IMR-90 (cell line): ENCODE measurements around the gene CXCL17. TPM values are rescaled to one million over a fixed set of nuclear protein-coding genes. Genes with fewer than 3 reads are reported as not detected.

Experiments
- ATAC-seq: fragments of 200-7000 bp; cut with Tn5 transposase; 2 replicates; pipeline ENCODE4 v1.9.1; 2020; ENCODE audit warnings: low read depth, mild to moderate bottlenecking, moderate library complexity
- BruUV-seq: library from RNA; stranded (reverse); fragments of 400-500 nt; replicated peaks from 2 replicates; lab custom pipeline; 2021; lab: Mats Ljungman, UMichigan
- CTCF ChIA-PET: fragments of 300-600 bp; formaldehyde crosslinking; extraction: SDS; loops from one replicate; lab custom pipeline; 2021; ENCODE audit warnings: antibody characterized with exemption; lab: Yijun Ruan, JAX
- POLR2A ChIA-PET: fragments of 300-600 bp; sonication (Branson Sonifier 250); formaldehyde crosslinking; loops from one replicate; lab custom pipeline; 2022; ENCODE audit warnings: antibody characterized with exemption; ENCODE audit not compliant: unreplicated experiment; lab: Charles Lee
- DNase-seq: peaks from one replicate; pipeline ENCODE4 v3.0.0; 2013
- H2AFZ ChIP-seq: replicated peaks from 2 replicates; pipeline ENCODE3; 2013; ENCODE audit warnings: low read length, mild to moderate bottlenecking; ENCODE audit not compliant: poor library complexity
- H2AK5ac ChIP-seq: 2 replicates; pipeline ENCODE4 v1.6.1; 2013; ENCODE audit warnings: low read depth, low read length, inconsistent platforms
- H2AK9ac ChIP-seq: replicated peaks from 2 replicates; pipeline ENCODE3; 2013; ENCODE audit warnings: mild to moderate bottlenecking, low read depth, low read length, moderate library complexity; ENCODE audit not compliant: poor library complexity
- H2BK120ac ChIP-seq: 2 replicates; pipeline ENCODE4 v1.6.1; 2013; ENCODE audit warnings: low read depth, low read length, inconsistent platforms
- H2BK15ac ChIP-seq: 3 replicates; pipeline ENCODE4 v1.6.1; 2013; ENCODE audit warnings: low read depth, low read length, inconsistent platforms
- H2BK20ac ChIP-seq: 2 replicates; pipeline ENCODE4 v1.6.1; 2013; ENCODE audit warnings: low read depth, mild to moderate bottlenecking, inconsistent platforms, low read length, moderate library complexity
- H2BK5ac ChIP-seq: 2 replicates; pipeline ENCODE4 v1.6.1; 2013; ENCODE audit warnings: mild to moderate bottlenecking, low read depth, low read length, inconsistent platforms; ENCODE audit not compliant: poor library complexity, severe bottlenecking
- H3K14ac ChIP-seq: replicated peaks from 2 replicates; pipeline ENCODE4 v1.6.1; 2013; ENCODE audit warnings: low read depth, low read length, inconsistent platforms
- H3K18ac ChIP-seq: 2 replicates; pipeline ENCODE4 v1.6.1; 2013; ENCODE audit warnings: low read depth, low read length, control low read depth
- H3K23ac ChIP-seq: 2 replicates; pipeline ENCODE4 v1.6.1; 2013; ENCODE audit warnings: low read depth, low read length, inconsistent platforms
- H3K27ac ChIP-seq: 2 replicates; pipeline ENCODE4 v1.5.1; 2013; ENCODE audit warnings: mild to moderate bottlenecking, control low read depth, low read length; ENCODE audit not compliant: insufficient read depth
- H3K27me3 ChIP-seq: 2 replicates; pipeline ENCODE4 v1.6.1; 2013; ENCODE audit warnings: low read length; ENCODE audit not compliant: control insufficient read depth, insufficient read depth
- H3K36me3 ChIP-seq: 2 replicates; pipeline ENCODE4 v1.6.1; 2013; ENCODE audit warnings: low read length, mixed read lengths; ENCODE audit not compliant: control insufficient read depth, insufficient read depth
- H3K4ac ChIP-seq: 2 replicates; pipeline ENCODE4 v1.6.1; 2013; ENCODE audit warnings: low read depth, low read length, inconsistent platforms
- H3K4me1 ChIP-seq: 2 replicates; pipeline ENCODE4 v1.6.1; 2013; ENCODE audit warnings: low read length, mixed read lengths; ENCODE audit not compliant: control insufficient read depth, insufficient read depth
- H3K4me2 ChIP-seq: 2 replicates; pipeline ENCODE4 v1.6.1; 2013; ENCODE audit warnings: low read depth, mild to moderate bottlenecking, control low read depth, low read length, moderate library complexity
- H3K4me3 ChIP-seq: 2 replicates; pipeline ENCODE4 v1.5.1; 2013; ENCODE audit warnings: low read depth, mild to moderate bottlenecking, control low read depth, low read length, moderate library complexity; ENCODE audit not compliant: insufficient read depth
- H3K56ac ChIP-seq: 2 replicates; pipeline ENCODE4 v1.6.1; 2013; ENCODE audit warnings: low read length, inconsistent platforms; ENCODE audit not compliant: insufficient read depth; ENCODE audit errors: extremely low read depth
- H3K79me1 ChIP-seq, 2 experiments: 2 replicates each; pipeline ENCODE4 v1.6.1; 2013; ENCODE audit warnings: low read length in 2 of 2, inconsistent platforms in 1 of 2, low read depth in 1 of 2
- H3K9ac ChIP-seq: 2 replicates; pipeline ENCODE4 v1.6.1; 2013; ENCODE audit warnings: low read depth, low read length, control low read depth
- H3K9me1 ChIP-seq: 2 replicates; pipeline ENCODE4 v1.6.1; 2013; ENCODE audit warnings: low read length, inconsistent platforms; ENCODE audit not compliant: insufficient read depth
- H3K9me3 ChIP-seq: 2 replicates; pipeline ENCODE4 v1.6.1; 2013; ENCODE audit warnings: low read length; ENCODE audit not compliant: control insufficient read depth, insufficient read depth
- H4K20me1 ChIP-seq: 2 replicates; pipeline ENCODE4 v1.6.1; 2013; ENCODE audit warnings: low read length, inconsistent platforms; ENCODE audit not compliant: insufficient read depth
- H4K5ac ChIP-seq: 2 replicates; pipeline ENCODE4 v1.6.1; 2013; ENCODE audit warnings: mild to moderate bottlenecking, low read depth, low read length, control low read depth
- H4K8ac ChIP-seq, 2 experiments: 2 replicates each; pipeline ENCODE4 v1.6.1; 2013; ENCODE audit warnings: low read depth in 2 of 2, low read length in 2 of 2, control low read depth in 1 of 2, inconsistent platforms in 1 of 2
- H4K91ac ChIP-seq: 2 replicates; pipeline ENCODE4 v1.6.1; 2013; ENCODE audit warnings: low read depth, low read length, inconsistent platforms; ENCODE audit not compliant: insufficient read depth
- BHLHE40 ChIP-seq: fragments of 150-350 bp; IDR thresholded peaks from 2 replicates; pipeline ENCODE4 v1.6.1; 2016; ENCODE audit warnings: mild to moderate bottlenecking, low read depth, low read length
- CEBPB ChIP-seq: IDR thresholded peaks from 2 replicates; pipeline ENCODE4 v1.6.1; 2012; ENCODE audit warnings: low read depth, low read length, improper control_type of control experiment
- CHD1 ChIP-seq: IDR thresholded peaks from 2 replicates; pipeline ENCODE4 v1.6.1; 2012; ENCODE audit warnings: low read depth, low read length, improper control_type of control experiment
- CTCF ChIP-seq: conservative IDR thresholded peaks from 2 replicates; pipeline ENCODE4 v1.5.1; 2012; ENCODE audit warnings: mild to moderate bottlenecking, low read depth, low read length, improper control_type of control experiment
- ELK1 ChIP-seq: fragments of 150-350 bp; IDR thresholded peaks from 2 replicates; pipeline ENCODE4 v1.6.1; 2016; ENCODE audit warnings: low read depth, mild to moderate bottlenecking, low read length, moderate library complexity, borderline replicate concordance
- FOS ChIP-seq: fragments of 150-350 bp; IDR thresholded peaks from 2 replicates; pipeline ENCODE4 v1.6.1; 2016; ENCODE audit warnings: low read depth, low read length
- MAFK ChIP-seq: IDR thresholded peaks from 2 replicates; pipeline ENCODE4 v1.6.1; 2012; ENCODE audit warnings: low read depth, low read length, improper control_type of control experiment
- MAZ ChIP-seq: IDR thresholded peaks from 2 replicates; pipeline ENCODE4 v1.6.1; 2012; ENCODE audit warnings: low read depth, mild to moderate bottlenecking, low read length, improper control_type of control experiment, moderate library complexity, borderline replicate concordance
- MXI1 ChIP-seq: IDR thresholded peaks from 2 replicates; pipeline ENCODE4 v1.6.1; 2012; ENCODE audit warnings: low read depth, mild to moderate bottlenecking, low read length, moderate library complexity, borderline replicate concordance
- NFE2L2 ChIP-seq: fragments of 150-350 bp; IDR thresholded peaks from 2 replicates; pipeline ENCODE4 v1.6.1; 2016; ENCODE audit warnings: low read depth, mild to moderate bottlenecking, low read length
- POLR2A ChIP-seq: IDR thresholded peaks from 2 replicates; pipeline ENCODE4 v1.6.1; 2012; ENCODE audit warnings: mild to moderate bottlenecking, low read depth, low read length
- RAD21 ChIP-seq: IDR thresholded peaks from 2 replicates; pipeline ENCODE4 v1.6.1; 2012; ENCODE audit warnings: low read length, improper control_type of control experiment
- RCOR1 ChIP-seq: IDR thresholded peaks from 2 replicates; pipeline ENCODE4 v1.6.1; 2012; ENCODE audit warnings: mild to moderate bottlenecking, low read length, improper control_type of control experiment; ENCODE audit not compliant: insufficient replicate concordance
- RFX5 ChIP-seq: IDR thresholded peaks from 2 replicates; pipeline ENCODE4 v1.8.0; 2012; ENCODE audit warnings: low read depth, mild to moderate bottlenecking, low read length, moderate library complexity
- SMC3 ChIP-seq: fragments of 150-350 bp; IDR thresholded peaks from 2 replicates; pipeline ENCODE4 v1.6.1; 2016; ENCODE audit warnings: low read depth, mild to moderate bottlenecking, antibody characterized with exemption, low read length, moderate library complexity
- USF2 ChIP-seq: fragments of 150-350 bp; IDR thresholded peaks from 2 replicates; pipeline ENCODE4 v1.6.1; 2017; ENCODE audit warnings: mild to moderate bottlenecking, antibody characterized with exemption, low read length, low read depth
- WGBS, 2 experiments: methylation state at CpG; one replicate each; pipeline versions ENCODE4 v1.1.5 to v1.1.7; 2013; ENCODE audit warnings: missing lambda C conversion rate in 2 of 2; ENCODE audit not compliant: insufficient read length in 1 of 2; ENCODE audit errors: extremely low coverage in 2 of 2; 5-methylcytosine and 5-hydroxymethylcytosine counted together
- dilution Hi-C: fragments of 300-500 bp; cut with HindIII; formaldehyde crosslinking; loops from one replicate; pipeline ENCODE4 v1.14.3; 2018; ENCODE audit warnings: low sequenced_read_pairs; ENCODE audit not compliant: unreplicated experiment
- in situ Hi-C: fragments of 300-500 bp; cut with MboI; formaldehyde crosslinking; loops from 3 replicates; pipeline ENCODE4 v1.14.3; 2019; ENCODE audit warnings: low sequenced_read_pairs, inconsistent platforms, mixed read lengths
- intact Hi-C: fragments of 100-400 bp; cut with micrococcal nuclease; formaldehyde crosslinking; loops from 2 replicates; pipeline ENCODE4 v1.10.0; 2022
- polyA plus RNA-seq, 3 experiments: library from polyadenylated mRNA; depleted of rRNA; stranded (reverse); fragments of >200 nt; gene quantifications; 2 replicates each; pipeline ENCODE4 v1.2.3, GENCODE V29; 2012; ENCODE audit warnings: low replicate concordance in 1 of 3
- total RNA-seq: library from RNA; depleted of rRNA; stranded (reverse); fragments of >200 nt; gene quantifications from 2 replicates; pipeline ENCODE4 v1.2.3, GENCODE V29; 2012

Gene CXCL17
- total and polyA plus RNA-seq, 2 of the 4 experiments (the other 2 are of a cell fraction): not detected

GRCh38 chr19:42412661-42413076, 30.1 kb downstream of the CXCL17 start:
- no peak overlapping the region for H2BK15ac ChIP-seq
- H3K4me3 ChIP-seq: no peak overlapping the region
- no peak overlapping the region for H3K27ac ChIP-seq
- no CpG with 5 or more reads among the region's 4 CpGs for WGBS, 2 experiments
- H3K14ac ChIP-seq: no peak overlapping the region
- no TSS peak for BruUV-seq
- no peak overlapping the region for H2AFZ ChIP-seq
- no peak overlapping the region for H3K23ac ChIP-seq
- no peaks in the 10 kb centered on the region for H3K9me1 ChIP-seq
- no peak overlapping the region for H3K9ac ChIP-seq
- H3K9me3 ChIP-seq: no peaks in the 10 kb centered on the region
- no peak overlapping the region for H2AK9ac ChIP-seq
- H2BK20ac ChIP-seq: no peak overlapping the region
- H3K27me3 ChIP-seq: no peaks in the 10 kb centered on the region
- ATAC-seq (peak; percentile 58), DNase-seq (no peak)
- ChIA-PET POLR2A (no interaction called here), CTCF (no interaction called here)
- no peak overlapping the region for H3K18ac ChIP-seq
- H2BK120ac ChIP-seq: no peak overlapping the region
- H3K36me3 ChIP-seq: no peaks in the 10 kb centered on the region; the same call in 1 of the 2 replicates
- H3K4ac ChIP-seq: no peak overlapping the region
- intact Hi-C loops: no loop called here
- TF ChIP-seq MXI1 (no peak), BHLHE40 (no peak), MAZ (no peak), RCOR1 (no peak), POLR2A (no peak), FOS (no peak), RFX5 (no peak), CEBPB (no peak), USF2 (no peak), RAD21 (no peak), MAFK (no peak), CTCF (no peak), NFE2L2 (no peak), SMC3 (no peak), ELK1 (no peak), CHD1 (no peak)
- H4K8ac ChIP-seq: no peak overlapping the region
- H3K56ac ChIP-seq: no peak overlapping the region
- H2AK5ac ChIP-seq: no peak overlapping the region
- no peak overlapping the region for H4K91ac ChIP-seq
- no peak overlapping the region for H4K5ac ChIP-seq
- H3K79me1 ChIP-seq: no peaks in the 10 kb centered on the region; a peak in 1 of 4 replicates
- in situ Hi-C loops: no loop called here
- H4K20me1 ChIP-seq: peaks cover 4% of the 10 kb centered on the region
- H2BK5ac ChIP-seq: no peak overlapping the region
- H3K4me2 ChIP-seq: no peak overlapping the region
- dilution Hi-C loops: no loop called here
- no peaks in the 10 kb centered on the region for H3K4me1 ChIP-seq
